ENCODE measurements around the gene DTYMK. TPM values are rescaled to one million over a fixed set of nuclear protein-coding genes. Genes with fewer than 3 reads are reported as not detected.

DTYMK gene
- total RNA-seq, 3 donors from 2014 or later (not counting 1 experiment from before 2014, with no cell fraction given) = 15.4 to 17.5 (median 15.6) TPM

- H3K4me3 Mint-ChIP-seq = peak overlapping the region; percentile 15
- 61% methylated on average over 11 of the region's 12 CpGs for WGBS (ENCODE audit: insufficient coverage)
- peak overlapping the region in 1 of 2 donors; percentile 34 for H3K27ac Mint-ChIP-seq
Measured at GRCh38 chr2:241730671-241731293, 44.2 kb upstream of the DTYMK start.

GRCh38 chr2:241729868-241730267 is 43.3 kb upstream of the DTYMK start:
- no peaks in the 10 kb centered on the region for H3K9me3 Mint-ChIP-seq
- no peak for DNase-seq
- H3K9me3 ChIP-seq (ENCODE audit: control insufficient read depth, insufficient read depth, low read length) = no peaks in the 10 kb centered on the region
- TF ChIP-seq CTCF (IDR thresholded peaks at IDR 0.05) = no peak
- no peak for ATAC-seq
- peaks cover 14 to 23% of the 10 kb centered on the region in 2 donors for H3K4me1 Mint-ChIP-seq
- no peaks in the 10 kb centered on the region for H3K36me3 ChIP-seq (ENCODE audit: control insufficient read depth, insufficient read depth, low read length)
- H3K4me1 ChIP-seq (ENCODE audit: control insufficient read depth, insufficient read depth, low read length) = peaks cover 22% of the 10 kb centered on the region
- no peak overlapping the region for H3K27ac ChIP-seq (ENCODE audit: low read length)
- H3K27me3 Mint-ChIP-seq (ENCODE audit: low read depth in 2 of 2) = no peaks in the 10 kb centered on the region
- H3K27ac Mint-ChIP-seq = peak overlapping the region in 1 of 2 donors; percentile 40
- H3K4me3 Mint-ChIP-seq = no peak overlapping the region
- intact Hi-C loops (cut with micrococcal nuclease) = no loop called here
- no peaks in the 10 kb centered on the region for H3K36me3 Mint-ChIP-seq
- 67% methylated on average over 6 of the region's 6 CpGs for WGBS (ENCODE audit: insufficient coverage)
- no peaks in the 10 kb centered on the region for H3K27me3 ChIP-seq (ENCODE audit: control insufficient read depth, insufficient read depth, low read length)
- no peak overlapping the region for H3K4me3 ChIP-seq (ENCODE audit: low read length)

More at GRCh38 chr2:241730671-241731293, 44.2 kb upstream of the DTYMK start:
- H3K9me3 ChIP-seq (ENCODE audit: control insufficient read depth, insufficient read depth, low read length) = no peaks in the 10 kb centered on the region
- H3K4me3 ChIP-seq (ENCODE audit: low read length) = no peak overlapping the region
- Mint-ChIP-seq H3K4me1 (peaks cover 14 to 23% of the 10 kb centered on the region in 2 donors), H3K9me3 (no peaks in the 10 kb centered on the region), H3K36me3 (no peaks in the 10 kb centered on the region), H3K27me3 (ENCODE audit: low read depth in 2 of 2) (no peaks in the 10 kb centered on the region)
- no peak for DNase-seq
- H3K36me3 ChIP-seq (ENCODE audit: control insufficient read depth, insufficient read depth, low read length) = no peaks in the 10 kb centered on the region
- no peaks in the 10 kb centered on the region for H3K27me3 ChIP-seq (ENCODE audit: control insufficient read depth, insufficient read depth, low read length)
- peaks cover 29% of the 10 kb centered on the region for H3K4me1 ChIP-seq (ENCODE audit: control insufficient read depth, insufficient read depth, low read length)
- TF ChIP-seq CTCF (IDR thresholded peaks at IDR 0.05) = no peak
- H3K27ac ChIP-seq (ENCODE audit: low read length) = no peak overlapping the region
- intact Hi-C loops (cut with micrococcal nuclease) = no loop called here
- no peak for ATAC-seq

GRCh38 chr2:241728627-241729026 is 42.0 kb upstream of the DTYMK start:
- no peak for DNase-seq
- Mint-ChIP-seq H3K27ac (no peak overlapping the region), H3K4me3 (no peak overlapping the region), H3K9me3 (no peaks in the 10 kb centered on the region), H3K4me1 (peaks cover 14 to 23% of the 10 kb centered on the region in 2 donors), H3K27me3 (ENCODE audit: low read depth in 2 of 2) (no peaks in the 10 kb centered on the region), H3K36me3 (no peaks in the 10 kb centered on the region)
- Histone ChIP-seq H3K4me3 (ENCODE audit: low read length) (no peak overlapping the region), H3K4me1 (ENCODE audit: control insufficient read depth, insufficient read depth, low read length) (peaks cover 16% of the 10 kb centered on the region), H3K27me3 (ENCODE audit: control insufficient read depth, insufficient read depth, low read length) (no peaks in the 10 kb centered on the region), H3K27ac (ENCODE audit: low read length) (no peak overlapping the region), H3K9me3 (ENCODE audit: control insufficient read depth, insufficient read depth, low read length) (no peaks in the 10 kb centered on the region), H3K36me3 (ENCODE audit: control insufficient read depth, insufficient read depth, low read length) (no peaks in the 10 kb centered on the region)
- no peak for ATAC-seq
- TF ChIP-seq CTCF (IDR thresholded peaks at IDR 0.05) = no peak
- 93% methylated on average over 19 of the region's 19 CpGs for WGBS (ENCODE audit: insufficient coverage)
- intact Hi-C loops (cut with micrococcal nuclease) = no loop called here

- Mint-ChIP-seq H3K4me1 (peaks cover 14 to 21% of the 10 kb centered on the region in 2 donors), H3K36me3 (no peaks in the 10 kb centered on the region), H3K4me3 (no peak overlapping the region), H3K27me3 (ENCODE audit: low read depth in 2 of 2) (no peaks in the 10 kb centered on the region), H3K9me3 (no peaks in the 10 kb centered on the region), H3K27ac (no peak overlapping the region)
- Histone ChIP-seq H3K4me1 (ENCODE audit: control insufficient read depth, insufficient read depth, low read length) (peaks cover 10% of the 10 kb centered on the region), H3K36me3 (ENCODE audit: control insufficient read depth, insufficient read depth, low read length) (no peaks in the 10 kb centered on the region), H3K27me3 (ENCODE audit: control insufficient read depth, insufficient read depth, low read length) (no peaks in the 10 kb centered on the region), H3K27ac (ENCODE audit: low read length) (no peak overlapping the region), H3K4me3 (ENCODE audit: low read length) (no peak overlapping the region), H3K9me3 (ENCODE audit: control insufficient read depth, insufficient read depth, low read length) (peaks cover 5% of the 10 kb centered on the region)
- DNase-seq = no peak
- 92% methylated on average over 8 of the region's 8 CpGs for WGBS (ENCODE audit: insufficient coverage)
- intact Hi-C loops (cut with micrococcal nuclease) = no loop called here
- no peak for ATAC-seq
- TF ChIP-seq CTCF (IDR thresholded peaks at IDR 0.05) = no peak
Measured at GRCh38 chr2:241728000-241728399, 41.4 kb upstream of the DTYMK start.

Measured in natural killer cell (primary cell).